ENCODE results near the gene ZNF410. TPM values are rescaled to one million over a fixed set of nuclear protein-coding genes. Genes with fewer than 3 reads are reported as not detected.

ZNF410 gene
- total RNA-seq, 1 donor = 83.2 TPM

GRCh38 chr14:73887318-73887616, 608 bp downstream of the ZNF410 start:
- DNase-seq (ENCODE audit: insufficient read length, low spot score, missing footprints) = no peak
- Histone ChIP-seq H3K9me3 (ENCODE audit: low read depth, low read length) (no peaks in the 10 kb centered on the region), H4K20me1 (ENCODE audit: insufficient read depth, low read length) (peaks cover 29% of the 10 kb centered on the region), H2AFZ (ENCODE audit: low read length) (peak overlapping the region; percentile 75), H3K4me1 (ENCODE audit: insufficient read depth, low read length) (peaks cover 24% of the 10 kb centered on the region), H3K79me2 (ENCODE audit: insufficient read depth, low read length) (peaks cover 69% of the 10 kb centered on the region), H3K4me2 (ENCODE audit: insufficient read depth, low read length) (peak overlapping the region; percentile 95), H3K36me3 (ENCODE audit: insufficient read depth, low read length) (peaks cover 5% of the 10 kb centered on the region), H3K27me3 (ENCODE audit: insufficient read depth, low read length) (no peaks in the 10 kb centered on the region), H3K27ac (ENCODE audit: low read depth, low read length) (peak overlapping the region; percentile 100), H3K4me3 (ENCODE audit: insufficient read depth, low read length) (peak overlapping the region; percentile 85)
- no peak for TF ChIP-seq CTCF (IDR thresholded peaks at IDR 0.05; ENCODE audit: extremely low read depth, low read depth, low read length)

- Histone ChIP-seq H2AFZ (ENCODE audit: low read length) (no peak overlapping the region), H3K27ac (ENCODE audit: low read depth, low read length) (peak overlapping the region; percentile 100), H4K20me1 (ENCODE audit: insufficient read depth, low read length) (peaks cover 29% of the 10 kb centered on the region), H3K9me3 (ENCODE audit: low read depth, low read length) (no peaks in the 10 kb centered on the region), H3K27me3 (ENCODE audit: insufficient read depth, low read length) (no peaks in the 10 kb centered on the region), H3K4me1 (ENCODE audit: insufficient read depth, low read length) (peaks cover 24% of the 10 kb centered on the region), H3K4me3 (ENCODE audit: insufficient read depth, low read length) (peak overlapping the region; percentile 85), H3K36me3 (ENCODE audit: insufficient read depth, low read length) (peaks cover 5% of the 10 kb centered on the region), H3K79me2 (ENCODE audit: insufficient read depth, low read length) (peaks cover 74% of the 10 kb centered on the region), H3K4me2 (ENCODE audit: insufficient read depth, low read length) (peak overlapping the region; percentile 95)
- DNase-seq (ENCODE audit: insufficient read length, low spot score, missing footprints) = no peak
- TF ChIP-seq CTCF (IDR thresholded peaks at IDR 0.05; ENCODE audit: extremely low read depth, low read depth, low read length) = no peak
Observed at GRCh38 chr14:73887694-73888459, 1.2 kb downstream of the ZNF410 start.

- H2AFZ ChIP-seq (ENCODE audit: low read length) = no peak overlapping the region
- no peak for DNase-seq (ENCODE audit: insufficient read length, low spot score, missing footprints)
- peaks cover 35% of the 10 kb centered on the region for H4K20me1 ChIP-seq (ENCODE audit: insufficient read depth, low read length)
- peaks cover 24% of the 10 kb centered on the region for H3K4me1 ChIP-seq (ENCODE audit: insufficient read depth, low read length)
- H3K36me3 ChIP-seq (ENCODE audit: insufficient read depth, low read length) = peaks cover 11% of the 10 kb centered on the region
- no peaks in the 10 kb centered on the region for H3K9me3 ChIP-seq (ENCODE audit: low read depth, low read length)
- no peaks in the 10 kb centered on the region for H3K27me3 ChIP-seq (ENCODE audit: insufficient read depth, low read length)
- peak overlapping the region; percentile 85 for H3K4me3 ChIP-seq (ENCODE audit: insufficient read depth, low read length)
- peak overlapping the region; percentile 95 for H3K4me2 ChIP-seq (ENCODE audit: insufficient read depth, low read length)
- H3K79me2 ChIP-seq (ENCODE audit: insufficient read depth, low read length) = peaks cover 79% of the 10 kb centered on the region
- peak overlapping the region; percentile 100 for H3K27ac ChIP-seq (ENCODE audit: low read depth, low read length)
- no peak for TF ChIP-seq CTCF (IDR thresholded peaks at IDR 0.05; ENCODE audit: extremely low read depth, low read depth, low read length)
Observed at GRCh38 chr14:73888460-73888725, 1.7 kb downstream of the ZNF410 start.

DNA sequence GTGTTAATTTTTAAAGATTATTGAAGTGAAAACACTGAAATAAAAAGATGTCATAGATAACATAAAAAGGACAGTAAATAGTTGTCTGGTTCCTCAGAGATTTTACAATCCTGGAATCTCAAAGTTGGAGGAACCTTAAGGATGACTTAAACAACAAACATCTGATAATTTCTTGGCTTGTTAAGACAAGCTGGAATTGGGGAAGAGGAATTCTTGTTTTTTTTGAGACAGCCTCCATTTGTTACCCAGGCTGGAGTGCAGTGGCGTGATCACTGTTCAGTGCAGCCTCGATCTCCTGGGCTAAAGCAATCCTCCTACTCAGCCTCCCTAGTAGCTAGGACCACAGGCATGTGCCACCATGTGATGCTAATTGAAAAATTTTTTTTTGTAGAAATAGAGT, 2.3 kb downstream of the ZNF410 start:
- H3K79me2 ChIP-seq (ENCODE audit: insufficient read depth, low read length) = peaks cover 84% of the 10 kb centered on the region
- H2AFZ ChIP-seq (ENCODE audit: low read length) = no peak overlapping the region
- H4K20me1 ChIP-seq (ENCODE audit: insufficient read depth, low read length) = peaks cover 38% of the 10 kb centered on the region
- H3K4me1 ChIP-seq (ENCODE audit: insufficient read depth, low read length) = peaks cover 24% of the 10 kb centered on the region
- peaks cover 16% of the 10 kb centered on the region for H3K36me3 ChIP-seq (ENCODE audit: insufficient read depth, low read length)
- H3K4me2 ChIP-seq (ENCODE audit: insufficient read depth, low read length) = peak overlapping the region; percentile 95
- H3K9me3 ChIP-seq (ENCODE audit: low read depth, low read length) = no peaks in the 10 kb centered on the region
- DNase-seq (ENCODE audit: insufficient read length, low spot score, missing footprints) = no peak
- no peak overlapping the region for H3K4me3 ChIP-seq (ENCODE audit: insufficient read depth, low read length)
- peak overlapping the region; percentile 100 for H3K27ac ChIP-seq (ENCODE audit: low read depth, low read length)
- no peaks in the 10 kb centered on the region for H3K27me3 ChIP-seq (ENCODE audit: insufficient read depth, low read length)
- no peak for TF ChIP-seq CTCF (IDR thresholded peaks at IDR 0.05; ENCODE audit: extremely low read depth, low read depth, low read length)

All from osteoblast (primary cell).